Epidermal melanocyte (primary cell): ENCODE data around the gene NLGN4X.

Source experiments
- DNase-seq: peaks from one replicate; pipeline ENCODE4 v3.0.0; 2011; ENCODE audit warnings: low spot score; ENCODE audit not compliant: insufficient read length

Gene NLGN4X

DNA sequence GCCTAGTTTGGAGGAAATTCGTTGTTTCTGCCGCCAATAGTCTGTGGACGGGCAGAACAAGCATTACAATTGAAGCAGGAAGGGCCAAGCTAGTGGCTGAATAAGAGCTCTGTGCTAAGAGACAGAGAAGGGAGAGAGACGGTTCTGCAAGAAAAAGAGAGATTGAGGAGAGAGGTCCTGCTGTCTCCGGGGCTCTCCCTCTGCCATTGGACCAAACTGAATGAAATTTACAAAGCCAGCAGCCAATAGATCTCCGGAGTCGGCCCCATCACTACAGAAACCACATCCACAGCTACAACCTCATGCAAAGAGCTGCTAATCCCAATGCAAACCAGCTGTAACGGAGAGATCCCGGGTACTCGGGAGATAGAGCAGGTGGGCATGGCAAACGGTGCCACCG is at the start of gene NLGN4X:
NLGN4X (minus strand) TSS at position 148 of the 400 bp plus-strand sequence. CDS start 77,401 bp downstream, outside the sequence.
- no peak for DNase-seq

DNA sequence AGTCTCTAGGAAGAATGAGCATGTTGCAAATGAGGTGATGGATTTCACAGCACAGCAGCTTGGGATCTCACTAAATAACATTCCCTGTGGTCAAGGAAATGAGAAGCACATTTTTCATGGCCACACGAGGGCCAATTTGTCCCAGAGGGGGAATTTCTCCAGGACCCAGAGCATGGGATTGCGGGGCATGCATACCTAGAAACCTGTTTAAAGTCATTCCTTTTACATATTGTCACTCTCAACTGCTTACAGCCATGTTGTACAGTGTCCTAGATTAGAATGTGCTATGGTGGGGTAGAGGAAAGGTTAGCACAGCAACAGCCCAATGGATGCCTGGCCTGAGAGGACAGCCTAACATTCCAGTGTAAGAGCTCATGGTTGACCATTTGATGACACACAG is 37.4 kb upstream of the NLGN4X start:
- DNase-seq, result no peak

DNA sequence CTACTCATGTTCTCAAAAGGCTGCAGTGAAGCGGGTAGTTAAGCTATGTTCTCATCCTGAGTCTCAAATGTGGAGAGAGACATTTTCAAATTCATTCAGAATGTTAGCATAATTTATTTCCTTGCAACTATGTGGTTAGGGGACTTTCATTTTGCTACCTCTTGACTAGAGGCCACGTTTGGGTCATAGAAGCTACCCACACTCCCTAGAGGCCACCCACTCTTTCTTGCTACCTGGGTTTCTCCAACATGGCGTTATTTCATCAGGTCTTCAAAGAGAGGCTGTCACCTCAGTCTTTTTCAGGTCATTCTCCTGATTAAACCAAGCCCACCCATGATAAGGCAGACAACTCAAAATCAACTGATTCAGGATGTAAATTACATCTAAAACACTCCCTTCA is 34.3 kb upstream of the NLGN4X start:
- DNase-seq, result no peak

DNA sequence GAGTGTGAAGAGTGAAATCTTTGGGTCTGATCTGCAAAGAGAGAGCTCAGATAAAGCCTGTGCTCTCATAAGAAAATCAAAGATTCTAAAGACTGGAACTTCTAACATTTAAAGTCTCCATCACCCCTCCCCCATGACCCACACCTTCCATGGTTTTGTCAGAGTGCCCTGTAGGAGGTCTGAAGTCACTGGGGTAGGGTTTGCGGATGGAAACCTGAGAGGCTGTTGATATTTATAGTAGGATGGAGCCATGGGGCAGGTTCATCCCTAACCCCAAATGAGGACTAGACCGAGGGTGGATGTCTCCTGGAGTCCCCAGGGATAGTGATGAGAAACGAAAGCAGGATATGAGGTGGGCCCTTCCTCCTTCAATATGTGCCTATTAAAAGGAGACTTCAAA is 28.4 kb upstream of the NLGN4X start:
- no peak for DNase-seq

DNA sequence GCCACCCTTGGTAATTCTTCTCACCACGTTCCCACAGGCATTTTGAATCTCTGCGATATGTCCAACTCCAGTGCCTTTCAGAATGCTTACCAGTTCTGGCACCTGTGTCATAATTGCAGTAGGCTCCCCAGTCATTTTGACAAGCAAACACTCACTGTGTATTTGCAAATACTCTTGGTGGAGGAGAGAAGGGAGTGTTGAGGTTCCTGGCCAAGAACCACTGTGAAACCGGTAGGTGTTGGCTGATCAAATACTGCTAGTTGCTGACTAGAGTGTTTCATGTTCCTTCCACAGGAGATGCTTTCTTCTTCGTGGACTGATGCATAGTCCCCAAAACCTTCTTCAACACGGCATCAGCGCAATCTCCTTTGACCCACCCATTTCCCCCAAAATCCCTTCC is 16.0 kb upstream of the NLGN4X start:
- no peak for DNase-seq

DNA sequence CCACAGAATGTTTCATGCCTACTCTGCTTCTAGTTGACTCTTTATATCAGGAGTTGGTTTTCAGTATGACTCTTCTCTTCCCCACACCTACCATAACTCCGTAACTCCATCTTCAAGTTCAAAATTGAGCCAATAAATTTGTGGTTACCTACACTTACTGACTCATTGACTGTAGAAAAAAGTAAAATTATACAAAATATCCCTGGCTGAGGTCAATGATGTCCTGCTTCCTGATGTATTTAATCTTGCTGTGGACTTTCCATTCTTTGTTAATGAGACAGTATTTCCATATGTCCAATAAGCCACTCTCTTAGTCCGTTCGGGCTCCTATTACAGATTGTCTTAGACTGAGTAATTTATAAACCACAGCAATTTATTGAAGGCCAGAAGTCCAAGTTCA is 9.9 kb upstream of the NLGN4X start:
- DNase-seq, result no peak

DNA sequence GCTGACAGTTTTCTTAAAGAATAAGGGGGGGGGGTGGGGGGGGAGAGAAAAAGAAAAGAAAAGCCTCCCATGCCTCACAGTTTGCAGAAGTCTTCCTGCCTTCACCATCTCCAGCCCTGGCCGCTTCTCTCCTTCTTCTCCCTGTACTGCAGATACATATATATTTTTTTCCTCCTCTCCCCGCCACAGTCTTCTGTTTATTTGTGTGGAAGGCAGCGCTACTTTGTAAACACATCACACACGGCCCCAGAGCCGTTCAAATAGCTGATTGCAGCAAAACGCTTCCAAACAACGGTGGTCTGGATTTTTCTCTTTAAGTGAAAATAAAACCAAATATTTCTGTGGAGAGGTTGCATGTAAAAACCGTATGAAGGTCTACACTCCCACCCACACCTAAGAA is 732 bp downstream of the NLGN4X start:
- DNase-seq, result no peak

DNA sequence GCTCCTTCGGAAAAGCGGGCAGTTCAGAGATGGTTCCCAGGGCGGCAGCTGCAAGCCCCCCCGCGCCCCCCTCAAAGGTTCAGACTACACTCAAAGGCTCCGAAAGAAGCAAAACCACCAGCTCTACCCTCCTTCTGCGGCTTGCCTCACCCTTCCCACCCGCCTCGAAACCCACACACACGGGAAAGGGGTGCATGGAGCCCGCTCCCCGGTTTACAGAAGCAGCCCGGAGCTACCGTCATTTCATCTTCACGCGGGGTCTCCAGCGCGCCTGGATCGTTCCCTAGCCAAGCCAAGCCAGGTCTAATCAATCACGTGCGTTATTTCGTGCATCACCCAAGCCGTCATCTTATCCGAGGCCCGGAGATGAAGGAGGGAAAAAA is 1.2 kb downstream of the NLGN4X start:
- no peak for DNase-seq

DNA sequence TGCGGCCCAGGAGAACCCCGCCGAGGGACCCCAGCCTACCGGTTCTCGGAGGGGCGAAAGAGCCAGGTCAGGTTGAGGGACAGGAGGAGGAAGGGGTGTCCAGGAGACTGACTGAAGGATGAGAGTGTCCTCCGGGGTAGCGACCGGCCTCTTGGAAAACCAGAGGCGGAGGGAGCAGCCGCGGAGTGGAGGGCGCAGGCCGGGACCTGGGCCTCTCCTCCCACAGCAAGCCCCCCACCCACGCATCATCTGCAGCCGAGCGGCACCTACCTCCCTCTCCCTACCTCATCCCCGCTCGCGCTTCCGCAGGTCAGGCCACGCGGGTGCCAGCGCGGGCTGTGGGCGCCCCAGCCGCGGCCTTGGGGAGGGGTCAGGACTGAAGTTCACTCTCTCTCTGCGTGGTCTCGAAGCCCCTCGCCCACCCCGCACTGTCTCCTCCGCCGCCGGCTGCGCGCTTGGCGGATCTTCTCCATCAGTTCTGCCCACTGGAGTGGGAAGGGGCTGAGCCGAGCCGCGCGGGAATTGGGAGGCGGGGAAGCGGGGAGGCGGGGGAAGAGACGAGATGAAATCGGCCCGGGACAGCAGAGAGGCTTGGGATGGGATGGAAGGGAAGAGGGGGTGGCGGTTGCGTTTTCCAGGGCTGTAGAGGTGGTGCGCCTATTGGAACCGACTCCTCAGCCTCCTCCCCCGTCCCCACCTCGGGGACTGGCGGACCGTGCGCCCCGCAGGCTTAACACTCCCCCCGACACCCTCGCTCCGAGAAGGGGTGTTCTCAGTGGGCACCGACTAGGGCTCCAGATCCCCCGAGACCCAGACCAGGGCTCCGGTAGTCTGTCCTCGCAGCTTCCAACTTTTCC is 1.8 kb downstream of the NLGN4X start:
- no peak for DNase-seq

DNA sequence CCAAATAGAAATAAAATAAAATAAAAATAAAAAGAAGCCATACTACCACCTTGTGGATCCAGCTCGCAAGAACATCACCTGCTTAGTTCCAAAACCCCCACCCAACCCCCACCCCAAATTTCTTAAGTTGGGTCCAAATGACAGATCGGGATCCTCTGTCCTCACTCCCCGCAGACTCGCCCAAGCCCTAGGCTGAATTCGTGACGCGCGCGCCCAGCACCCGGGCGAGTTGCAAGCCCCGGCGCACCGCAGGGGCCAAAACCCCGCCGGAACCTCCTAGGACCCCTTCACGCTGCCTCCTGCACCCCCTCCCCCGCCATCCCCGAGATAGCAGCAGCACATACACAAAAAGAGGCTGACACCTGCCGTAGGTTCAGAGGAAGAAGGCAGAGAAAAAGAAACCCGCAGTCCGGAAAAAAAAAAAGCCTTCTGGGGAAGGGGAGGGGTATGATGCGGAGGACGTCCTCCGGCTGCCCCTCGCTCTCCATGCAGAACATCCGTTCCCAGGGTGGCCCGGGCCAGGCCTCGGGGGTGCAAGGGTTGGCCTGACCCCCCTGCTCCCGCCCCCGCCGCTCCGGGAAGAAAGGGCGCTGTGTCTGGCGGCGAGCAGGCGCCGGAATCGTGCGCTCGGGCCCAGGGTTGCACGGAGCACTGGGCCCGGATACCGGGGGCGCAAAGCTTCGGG is 2.6 kb downstream of the NLGN4X start:
- DNase-seq, result no peak

DNA sequence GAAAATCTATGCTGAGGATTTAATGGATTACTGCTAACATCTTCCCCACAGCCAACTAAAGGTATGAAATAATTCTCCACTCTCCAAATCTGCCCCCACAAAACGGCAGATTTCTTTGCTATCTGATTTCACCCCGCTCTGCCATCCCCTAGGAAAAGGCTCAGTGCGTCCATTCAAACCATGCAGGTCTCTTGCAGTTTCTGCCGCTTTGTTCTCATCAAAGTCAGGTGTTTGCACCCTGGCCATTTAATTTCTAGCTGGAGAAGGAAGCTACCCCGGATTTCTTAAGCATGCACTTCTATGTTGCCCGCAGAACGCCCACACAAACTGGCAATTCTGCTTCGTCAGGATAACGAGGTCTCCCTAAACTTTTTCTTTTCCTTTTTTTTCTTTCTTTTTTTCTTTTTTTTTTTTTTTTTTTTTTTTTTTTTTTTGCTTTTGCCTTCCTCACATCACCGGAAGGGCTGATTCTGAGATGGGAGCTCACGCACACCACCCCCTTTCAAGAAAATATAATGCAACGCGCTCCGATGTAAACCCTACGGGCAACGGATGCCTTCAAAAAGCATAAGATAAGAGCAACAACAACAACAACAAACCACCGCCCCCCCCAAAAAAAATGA is 3.3 kb downstream of the NLGN4X start:
- no peak for DNase-seq

DNA sequence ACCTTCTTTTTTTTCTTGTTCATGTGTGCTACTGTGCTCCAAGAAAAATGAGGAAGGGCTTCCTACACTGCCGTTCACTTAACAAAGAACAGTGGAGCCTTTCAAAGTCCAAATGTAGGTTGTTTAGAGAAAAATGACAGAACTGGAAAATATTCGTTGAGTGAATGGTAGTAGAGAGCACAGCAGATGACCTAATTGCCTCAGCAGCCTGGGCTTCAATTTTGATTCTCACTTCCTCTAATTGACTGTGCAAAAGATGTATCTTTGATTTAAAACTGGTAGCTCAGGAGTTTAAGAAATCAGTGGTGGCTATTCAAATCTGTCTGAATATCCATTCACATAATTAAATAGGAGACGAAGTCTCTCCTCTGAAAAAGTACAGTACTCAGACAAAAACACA is 5.2 kb downstream of the NLGN4X start:
- no peak for DNase-seq

DNA sequence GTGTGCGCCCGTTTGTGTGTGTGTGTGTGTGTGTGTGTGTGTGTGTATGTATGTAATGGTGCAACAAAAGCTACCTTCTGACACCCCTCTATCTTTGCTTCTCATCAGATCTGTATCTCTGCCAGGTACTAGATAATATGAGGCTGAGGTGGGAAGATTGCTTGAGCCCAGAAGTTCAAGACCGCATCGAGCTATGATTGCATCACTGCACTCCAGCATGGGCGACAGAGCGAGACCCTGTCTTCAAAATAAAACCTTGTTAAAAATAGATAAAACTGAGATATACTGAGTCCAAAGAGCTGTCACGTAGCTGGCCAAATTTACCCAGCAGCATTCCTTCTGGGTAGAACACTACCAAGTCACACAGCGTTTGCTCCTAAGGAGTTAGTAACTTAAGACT is 18.4 kb downstream of the NLGN4X start:
- DNase-seq, result no peak

DNA sequence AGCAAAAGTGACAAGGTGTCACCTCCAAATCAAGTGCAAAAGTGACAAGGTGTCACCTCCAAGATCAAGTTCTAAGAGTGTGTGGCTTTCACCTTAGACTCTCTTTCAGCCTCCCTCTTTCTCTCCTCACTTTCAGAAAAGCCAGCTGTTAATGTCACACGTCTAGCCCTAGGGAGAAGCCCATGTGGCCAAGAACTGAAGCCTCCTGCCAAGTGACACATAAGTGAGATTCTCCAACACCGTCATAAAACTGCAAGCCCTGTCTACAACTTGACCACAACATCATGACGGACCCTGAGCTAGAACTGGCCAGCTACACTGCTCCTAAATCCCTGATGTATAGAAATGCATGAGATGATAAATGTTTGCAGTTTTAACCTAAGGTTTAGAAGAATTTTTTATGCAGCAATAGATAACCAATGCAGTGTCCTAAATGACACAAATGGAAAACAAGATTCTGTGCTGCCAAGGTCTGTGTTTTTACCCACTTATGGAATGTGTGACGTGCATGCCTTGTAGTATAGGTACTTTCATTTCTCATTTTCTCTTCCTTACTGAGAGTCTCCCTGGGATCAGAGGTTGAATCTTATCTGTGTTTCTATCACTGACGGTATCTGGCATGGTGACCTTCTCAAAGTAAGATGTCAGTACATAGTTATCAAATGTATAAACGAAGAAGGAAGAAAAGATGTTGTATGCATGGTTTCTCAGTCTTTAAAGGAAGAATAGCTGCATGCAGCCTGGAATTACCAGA is 25.0 kb downstream of the NLGN4X start:
- no peak for DNase-seq

DNA sequence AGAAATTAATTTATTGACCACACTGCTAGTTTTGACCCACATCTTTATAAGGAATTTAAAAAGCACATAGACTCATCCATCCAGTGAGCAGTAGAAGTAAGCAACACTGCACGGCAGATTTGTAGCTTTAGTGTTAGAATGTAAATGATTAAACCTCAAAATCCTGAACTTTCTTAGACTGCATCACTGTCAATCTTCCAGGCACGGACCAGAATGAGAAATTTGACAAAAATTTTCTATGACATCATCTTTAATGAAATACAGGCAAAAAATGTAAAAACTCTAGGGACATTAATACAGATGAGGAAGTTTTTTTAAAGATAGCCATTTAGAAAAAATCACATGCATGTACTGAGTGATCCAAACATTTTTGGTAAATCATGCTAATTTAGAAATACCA is 29.2 kb downstream of the NLGN4X start:
- DNase-seq, result no peak

DNA sequence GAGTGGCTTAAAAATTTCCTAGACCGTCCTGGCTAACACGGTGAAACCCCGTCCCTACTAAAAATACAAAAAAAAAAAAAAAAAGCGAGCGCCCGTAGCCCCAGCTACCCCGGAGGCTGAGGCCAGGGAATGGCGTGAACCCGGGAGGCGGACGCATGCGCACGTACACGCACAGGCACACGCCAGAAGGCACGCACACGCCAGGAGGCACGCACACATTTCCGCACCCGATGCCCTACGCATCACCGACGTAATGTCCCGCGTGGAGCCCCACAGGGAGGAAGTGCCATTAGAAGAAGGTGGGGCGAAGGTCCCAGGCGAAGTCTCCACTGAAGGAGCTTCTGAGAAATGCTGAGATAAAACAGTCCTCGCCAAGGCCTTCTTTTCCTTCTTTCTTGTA is 41.4 kb downstream of the NLGN4X start:
- DNase-seq, result no peak

DNA sequence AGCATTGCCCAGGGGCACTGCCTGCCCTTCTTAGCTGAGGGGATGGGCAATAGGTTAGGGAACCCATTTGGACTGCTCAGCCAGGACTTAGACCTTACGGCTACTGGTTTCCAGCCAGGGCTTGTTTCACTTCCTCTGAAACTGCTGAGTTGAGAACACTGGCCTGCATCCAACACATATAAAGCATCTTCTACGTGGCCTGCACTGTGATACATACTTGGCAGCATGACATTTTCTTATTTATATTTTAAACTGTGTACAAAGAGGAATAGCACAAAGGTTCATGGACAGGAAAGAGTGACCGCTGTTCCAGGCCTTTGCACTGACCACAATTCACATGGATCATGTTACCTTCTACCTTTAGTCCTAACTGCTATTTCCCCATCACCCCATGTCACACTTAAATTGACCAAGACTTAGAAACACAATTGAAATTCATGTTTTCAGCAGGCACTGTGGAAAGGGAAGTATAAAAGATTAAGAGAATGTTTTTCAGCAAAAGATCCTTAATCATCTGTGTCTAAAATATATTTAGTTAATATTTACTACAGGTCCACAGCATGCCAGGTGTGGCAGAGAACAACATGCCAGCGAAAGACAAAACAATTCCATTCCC is 43.7 kb downstream of the NLGN4X start:
- no peak for DNase-seq

DNA sequence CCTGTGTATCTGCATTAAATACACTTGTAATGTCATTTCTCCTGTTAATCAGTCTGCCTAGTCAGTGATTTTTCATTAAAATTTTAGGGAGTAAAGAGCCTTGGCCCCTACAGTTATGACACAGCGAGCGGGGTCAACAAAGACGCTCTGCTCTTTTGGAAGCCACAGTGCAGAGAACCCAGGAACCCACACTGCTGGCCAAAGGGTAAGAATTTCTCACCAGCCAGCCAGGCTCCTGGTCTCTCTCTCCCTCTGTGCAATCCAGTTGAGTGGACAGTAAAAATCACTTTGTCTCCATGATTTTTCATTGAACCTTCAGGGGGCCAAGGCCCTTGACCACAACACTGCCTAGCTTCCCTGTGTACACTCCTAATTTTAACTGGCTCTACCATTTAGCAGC is 52.8 kb downstream of the NLGN4X start:
- DNase-seq, result no peak

DNA sequence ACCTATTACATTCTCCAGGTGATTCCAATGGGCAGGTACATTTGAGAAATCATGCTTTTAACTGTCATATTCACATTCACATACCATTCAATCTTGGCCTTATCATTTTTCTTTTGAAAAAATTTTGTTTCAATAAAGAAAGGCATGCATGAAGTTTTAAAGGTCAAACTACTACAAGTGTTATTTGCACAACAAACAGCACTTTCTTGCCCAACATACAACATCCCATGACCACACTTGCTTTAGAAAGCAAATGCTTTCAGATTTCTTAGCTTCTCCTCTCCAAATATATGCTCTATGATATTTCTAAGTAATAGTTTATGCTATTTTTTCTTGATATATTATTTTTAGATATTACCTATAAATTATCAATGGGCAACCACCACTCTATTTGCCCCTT is 58.2 kb downstream of the NLGN4X start:
- no peak for DNase-seq

DNA sequence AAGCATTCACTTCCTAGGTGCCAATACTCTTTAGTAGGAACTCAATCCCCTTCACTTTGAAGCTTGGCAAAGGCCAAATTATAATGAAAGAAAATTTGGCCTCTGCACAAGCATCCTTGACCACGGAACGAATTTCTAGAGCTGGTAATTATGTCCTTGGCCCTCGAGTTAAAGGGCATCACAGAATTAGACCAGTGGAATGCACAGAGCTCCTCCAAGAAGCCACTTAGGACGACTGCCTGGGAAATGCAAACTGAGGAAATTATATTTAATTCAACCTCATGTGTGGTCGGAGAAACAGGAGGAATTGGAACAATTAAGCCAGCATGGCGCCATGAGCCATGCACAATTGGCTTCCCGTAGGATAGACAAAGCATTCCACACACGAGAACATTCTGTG is 59.3 kb downstream of the NLGN4X start:
- DNase-seq, result no peak

DNA sequence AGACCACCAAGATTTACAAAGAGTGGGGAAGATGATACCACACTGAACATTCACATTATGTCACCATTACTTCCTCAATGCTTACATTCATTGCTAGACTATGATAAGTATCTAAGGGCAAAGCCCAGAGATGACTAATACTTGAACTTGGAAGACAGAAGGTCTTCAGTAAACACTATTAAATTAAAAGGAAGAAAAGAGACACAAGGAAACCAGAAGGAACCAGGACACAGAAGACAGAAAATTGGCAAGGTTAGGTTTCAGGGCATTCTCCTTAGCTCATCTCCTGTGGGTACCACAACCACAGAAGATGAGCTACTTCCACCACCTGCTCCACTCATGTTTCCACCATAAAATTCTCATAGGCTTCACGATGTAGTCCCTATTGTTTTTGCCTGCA is 64.9 kb downstream of the NLGN4X start:
- no peak for DNase-seq
